OCI-LY3 (cell line): ENCODE measurements around the gene LY9.
A peak's percentile ranks its signal among the peaks of the same experiment; 100 is the strongest.
"Not testable (repeated sequence)": the region's sequence is repeated elsewhere in the genome, so short reads cannot be mapped to it uniquely, and the experiment has no call there.

ENCODE experiments used
- H2AFZ ChIP-seq: fragments of 200-600, 300-600 bp; shearing (Covaris generic); 2 replicates; pipeline ENCODE4 v1.6.0; 2014; ENCODE audit warnings: antibody characterized with exemption, low read depth, low read length
- H3K27ac ChIP-seq: fragments of 200-600, 300-600 bp; sonication (generic); 2 replicates; pipeline ENCODE4 v1.5.1; 2014; ENCODE audit warnings: mild to moderate bottlenecking, low read length, moderate library complexity, mixed read lengths
- H3K27me3 ChIP-seq: fragments of 200-600, 300-600 bp; sonication (generic); 2 replicates; pipeline ENCODE4 v1.6.1; 2014; ENCODE audit warnings: low read depth, low read length, mixed read lengths
- H3K36me3 ChIP-seq: fragments of 200-600, 300-600 bp; sonication (generic); replicated peaks from 2 replicates; pipeline ENCODE3; 2014; ENCODE audit warnings: low read depth, low read length, mixed read lengths
- H3K4me1 ChIP-seq: fragments of 300-600, 200-600 bp; sonication (generic); 2 replicates; pipeline ENCODE4 v1.6.1; 2014; ENCODE audit warnings: low read length, mixed read lengths
- H3K4me2 ChIP-seq: fragments of 200-600, 300-600 bp; sonication (generic); 2 replicates; pipeline ENCODE4 v1.6.1; 2014; ENCODE audit warnings: low read length, mixed read lengths
- H3K4me3 ChIP-seq: fragments of 300-600, 200-600 bp; sonication (generic); 2 replicates; pipeline ENCODE4 v1.5.1; 2014; ENCODE audit warnings: antibody characterized with exemption, mild to moderate bottlenecking, low read length, moderate library complexity
- H3K79me2 ChIP-seq: fragments of 300-600, 200-600 bp; shearing (Covaris generic); 2 replicates; pipeline ENCODE4 v1.6.1; 2014; ENCODE audit warnings: mild to moderate bottlenecking, low read length, mixed read lengths
- H3K9ac ChIP-seq: fragments of 300-600, 200-600 bp; shearing (Covaris generic); 2 replicates; pipeline ENCODE4 v1.6.0; 2014; ENCODE audit warnings: mild to moderate bottlenecking, low read length, moderate library complexity
- H3K9me3 ChIP-seq: fragments of 200-600, 300-600 bp; shearing (Covaris generic); 2 replicates; pipeline ENCODE4 v1.6.1; 2014; ENCODE audit warnings: low read length, mixed read lengths; ENCODE audit not compliant: insufficient read depth
- H4K20me1 ChIP-seq: fragments of 200-600, 300-600 bp; sonication (generic); 2 replicates; pipeline ENCODE4 v1.6.1; 2016; ENCODE audit warnings: low read length, mixed read lengths; ENCODE audit not compliant: insufficient read depth
- CTCF ChIP-seq: fragments of 200-600, 300-600 bp; sonication (generic); IDR thresholded peaks from 2 replicates; pipeline ENCODE4 v1.5.1; 2014; ENCODE audit warnings: antibody characterized with exemption, low read length, low read depth
- EZH2phosphoT487 ChIP-seq: fragments of 200-600 bp; shearing (Covaris generic); IDR thresholded peaks from 2 replicates; pipeline ENCODE4 v1.6.1; 2018; ENCODE audit warnings: antibody characterized with exemption, mixed run types, low read depth

The LY9 gene

GRCh38 chr1:160868141-160868540 is 72.2 kb downstream of the LY9 start:
- TF ChIP-seq CTCF (no peak), EZH2phosphoT487 (no peak)
- H3K4me2 ChIP-seq: no peak overlapping the region

GRCh38 chr1:160874935-160875334 is 79.0 kb downstream of the LY9 start:
- Histone ChIP-seq H3K36me3 (no peaks in the 10 kb centered on the region), H3K4me1 (no peaks in the 10 kb centered on the region), H2AFZ (no peak overlapping the region), H3K4me3 (no peak overlapping the region), H3K27ac (no peak overlapping the region), H3K9me3 (no peaks in the 10 kb centered on the region), H3K79me2 (no peaks in the 10 kb centered on the region), H3K4me2 (no peak overlapping the region), H3K27me3 (peaks cover 17% of the 10 kb centered on the region), H3K9ac (no peak overlapping the region), H4K20me1 (no peaks in the 10 kb centered on the region)
- TF ChIP-seq CTCF (no peak), EZH2phosphoT487 (no peak)

More at GRCh38 chr1:160868141-160868540, 72.2 kb downstream of the LY9 start:
- Histone ChIP-seq H3K4me1 (peaks cover 6% of the 10 kb centered on the region; the same call in 1 of the 2 replicates), H3K36me3 (no peaks in the 10 kb centered on the region), H3K27me3 (peaks cover 5% of the 10 kb centered on the region; the same call in 1 of the 2 replicates), H4K20me1 (no peaks in the 10 kb centered on the region), H2AFZ (no peak overlapping the region), H3K79me2 (no peaks in the 10 kb centered on the region), H3K27ac (no peak overlapping the region), H3K4me3 (no peak overlapping the region), H3K9ac (no peak overlapping the region), H3K9me3 (no peaks in the 10 kb centered on the region)

GRCh38 chr1:160875591-160875990 is 79.6 kb downstream of the LY9 start:
- H3K9ac ChIP-seq, H3K79me2 ChIP-seq, H3K27ac ChIP-seq, H3K4me1 ChIP-seq, H2AFZ ChIP-seq, H3K36me3 ChIP-seq, H4K20me1 ChIP-seq, H3K4me3 ChIP-seq, H3K9me3 ChIP-seq, H3K4me2 ChIP-seq: not testable (repeated sequence)
- H3K27me3 ChIP-seq: peaks cover 17% of the 10 kb centered on the region

- Histone ChIP-seq H3K9ac (no peak overlapping the region), H3K4me2 (no peak overlapping the region), H3K4me3 (no peak overlapping the region), H4K20me1 (no peaks in the 10 kb centered on the region), H3K4me1 (no peaks in the 10 kb centered on the region), H3K36me3 (no peaks in the 10 kb centered on the region), H3K9me3 (no peaks in the 10 kb centered on the region), H3K79me2 (no peaks in the 10 kb centered on the region), H2AFZ (no peak overlapping the region), H3K27ac (no peak overlapping the region), H3K27me3 (peaks cover 17% of the 10 kb centered on the region)
- TF ChIP-seq EZH2phosphoT487 (no peak), CTCF (no peak)
Observed at GRCh38 chr1:160876311-160876710, 80.3 kb downstream of the LY9 start.

- Histone ChIP-seq H3K27ac (no peak overlapping the region), H3K36me3 (no peaks in the 10 kb centered on the region), H3K9ac (no peak overlapping the region), H3K4me3 (no peak overlapping the region), H3K9me3 (no peaks in the 10 kb centered on the region), H3K27me3 (peaks cover 17% of the 10 kb centered on the region), H4K20me1 (no peaks in the 10 kb centered on the region), H2AFZ (no peak overlapping the region), H3K4me2 (no peak overlapping the region), H3K4me1 (no peaks in the 10 kb centered on the region), H3K79me2 (no peaks in the 10 kb centered on the region)
- TF ChIP-seq EZH2phosphoT487: no peak
- peak; percentile 25 for TF ChIP-seq CTCF
Observed at GRCh38 chr1:160877221-160877620, 81.2 kb downstream of the LY9 start.
